HK-2 (cell line): ENCODE data around the gene RHBDL2.
A peak's percentile ranks its signal among the peaks of the same experiment; 100 is the strongest.
"Not testable (repeated sequence)": the region's sequence is repeated elsewhere in the genome, so short reads cannot be mapped to it uniquely, and the experiment has no call there.

Experiments
- DNase-seq: peaks from one replicate; pipeline ENCODE4 v3.0.0-alpha.2; 2018; ENCODE audit not compliant: unreplicated experiment

The RHBDL2 gene

DNA sequence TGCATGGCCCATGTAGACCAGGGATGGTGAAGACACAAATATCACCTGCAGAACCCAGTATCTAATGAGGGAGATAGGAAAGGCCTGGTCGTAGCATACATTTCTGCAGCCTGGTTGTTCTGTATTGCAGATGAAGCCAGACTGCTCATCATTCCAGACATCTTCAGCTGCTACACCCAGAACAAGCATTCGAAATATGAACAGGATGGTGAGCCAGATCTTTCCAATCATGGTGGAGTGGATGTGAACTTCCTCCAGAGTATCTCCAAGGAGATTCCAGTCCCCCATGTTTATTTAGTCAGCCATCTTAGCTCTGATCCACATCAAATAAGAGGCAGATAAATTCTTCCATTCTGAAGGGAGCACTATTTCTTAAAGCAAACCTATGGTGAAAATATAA lies 65.8 kb downstream of the RHBDL2 start:
- no peak for DNase-seq

DNA sequence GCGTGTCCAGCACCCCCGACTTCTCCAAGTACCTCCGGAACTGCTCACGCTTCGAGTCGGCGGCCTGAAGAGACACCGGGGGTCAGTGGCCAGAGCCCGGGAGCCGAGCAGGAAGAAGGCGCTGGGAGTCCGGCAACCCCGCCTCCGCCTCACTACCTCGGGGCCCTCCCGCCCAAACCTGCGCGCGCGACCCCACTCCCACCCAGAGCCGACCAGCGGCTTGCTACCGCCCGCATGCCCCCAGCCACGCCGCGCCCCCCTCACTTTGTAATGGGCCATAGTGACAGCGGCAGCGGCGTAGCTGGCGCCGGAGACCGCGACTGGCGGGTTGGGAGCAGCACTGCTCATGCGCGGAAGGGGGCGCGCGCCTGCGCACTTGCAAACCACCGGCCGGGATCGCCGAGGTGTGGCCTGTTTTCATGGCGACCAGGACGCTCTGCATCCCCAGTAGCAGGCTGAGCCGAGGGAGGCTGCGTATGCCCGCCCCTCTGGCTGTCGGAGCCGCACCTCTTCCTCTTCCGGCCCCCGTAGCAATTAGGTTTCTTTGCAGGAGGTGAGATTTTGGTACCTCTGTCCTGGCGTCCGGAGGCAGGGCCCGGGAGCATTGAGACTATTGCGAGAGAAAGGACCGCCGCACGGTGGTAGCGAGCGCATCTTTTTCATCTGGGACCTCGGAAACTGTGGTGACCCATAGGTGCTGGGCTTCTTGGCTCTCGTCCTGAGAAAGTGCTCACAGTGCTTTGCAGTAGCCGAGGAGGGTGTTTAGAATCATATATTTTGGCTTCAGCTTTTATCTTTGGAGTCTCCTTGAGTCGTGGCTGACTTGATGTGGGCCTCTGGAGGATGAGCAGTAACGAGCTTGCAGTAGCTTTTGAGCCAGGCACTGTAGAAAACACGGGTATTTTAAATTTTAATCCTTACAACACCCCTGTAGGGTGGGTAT lies 68.3 kb downstream of the RHBDL2 start, which contains the start of gene MYCBP:
MYCBP (minus strand) TSS at position 322 of the 943 bp plus-strand sequence; CDS start at position 279, 43 bp downstream.
- DNase-seq = peak; percentile 98

DNA sequence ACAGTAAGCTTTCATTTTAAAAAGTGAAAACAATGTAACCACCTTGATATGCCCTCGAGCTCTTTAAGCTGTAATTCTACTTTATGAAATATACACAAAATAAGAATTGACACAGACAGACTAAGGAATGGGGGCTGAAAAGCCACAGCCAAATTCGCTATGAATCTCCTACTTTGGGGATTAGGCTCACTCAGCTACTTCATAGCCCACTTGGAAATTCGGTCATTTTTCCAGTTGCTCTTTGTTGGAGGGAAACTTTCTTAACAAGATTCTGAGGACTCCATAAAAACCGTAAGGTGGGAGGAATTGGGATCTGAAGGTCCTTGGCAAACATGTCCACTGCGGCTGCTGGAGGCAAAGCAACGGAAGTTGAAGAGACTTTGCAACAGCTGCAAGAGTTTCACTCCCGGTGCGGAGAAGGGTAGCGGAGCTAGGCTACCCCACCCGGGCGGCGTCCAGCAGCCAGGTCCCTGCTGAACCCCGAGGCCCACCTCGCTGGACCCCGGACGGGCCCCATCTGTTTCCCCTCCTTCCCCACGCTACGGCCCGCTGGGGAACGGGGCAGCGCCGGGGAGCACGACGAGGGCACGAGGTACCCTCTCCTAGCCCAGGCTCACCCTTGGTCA lies 69.1 kb downstream of the RHBDL2 start:
- DNase-seq = no peak

DNA sequence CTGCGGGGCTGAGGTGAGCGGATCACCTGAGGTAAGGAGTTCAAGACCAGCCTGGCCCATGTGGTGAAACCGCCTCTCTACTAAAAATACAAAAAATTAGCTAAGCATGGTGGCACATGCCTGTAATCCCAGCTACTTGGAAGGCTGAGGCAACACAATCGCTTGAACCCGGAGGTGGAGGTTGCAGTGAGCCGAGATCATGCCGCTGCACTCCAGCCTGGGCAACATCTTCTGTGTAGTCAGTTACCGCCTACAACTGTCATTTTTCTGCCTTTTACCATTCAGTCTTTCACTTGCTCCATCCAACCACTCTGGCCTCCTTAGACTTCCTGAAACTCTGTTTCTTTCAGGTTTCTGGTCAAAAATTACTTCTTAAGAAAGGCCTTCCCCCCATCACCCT lies 70.6 kb downstream of the RHBDL2 start:
- DNase-seq = no peak

- DNase-seq = no peak
Measured at GRCh38 chr1:38867208-38867607, 74.4 kb downstream of the RHBDL2 start.

DNA sequence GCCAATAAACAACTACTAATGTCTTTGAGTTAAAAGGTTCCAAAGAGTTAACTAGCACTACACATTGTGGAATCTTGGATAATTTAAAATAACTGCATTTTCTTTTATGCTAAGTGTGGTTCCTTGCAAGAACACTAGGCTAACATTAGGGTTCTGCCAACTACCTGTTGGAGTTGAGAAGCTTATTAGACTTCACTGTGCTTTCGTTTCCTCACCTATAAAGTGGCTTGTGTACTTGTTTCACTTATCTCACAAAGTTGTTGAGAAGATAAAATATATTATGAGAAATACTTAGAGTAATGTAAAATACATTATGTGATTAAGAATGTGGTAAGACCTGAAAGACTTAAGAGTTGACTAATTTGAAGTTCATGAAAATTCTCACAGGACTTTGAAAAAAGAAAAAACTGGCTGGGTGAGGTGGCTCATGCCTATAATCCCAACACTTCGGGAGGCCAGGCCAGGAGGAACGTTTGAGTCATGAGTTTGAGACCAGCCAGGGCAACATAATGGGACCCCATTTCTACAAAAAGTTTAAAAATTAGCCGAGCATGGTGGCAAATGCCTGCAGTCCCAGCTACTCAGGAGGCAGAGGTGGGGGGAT lies 76.4 kb downstream of the RHBDL2 start:
- no peak for DNase-seq

DNA sequence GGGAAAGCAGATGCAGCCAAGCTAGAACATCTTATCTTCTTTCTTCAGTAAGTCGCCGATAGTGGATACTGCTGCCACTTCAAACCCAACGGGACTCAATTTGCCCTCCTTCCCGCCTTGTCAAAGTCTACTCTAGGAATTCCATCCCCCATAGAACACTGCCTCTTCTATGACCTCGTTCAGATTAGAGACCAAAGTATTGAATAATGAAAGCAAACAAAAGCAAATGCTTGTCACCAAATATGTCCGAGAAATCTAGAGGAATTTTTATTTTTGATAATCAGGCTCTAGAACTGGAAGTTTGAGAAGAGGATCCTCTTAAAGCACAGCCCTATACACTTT lies 81.2 kb downstream of the RHBDL2 start:
- peak; percentile 15 for DNase-seq

DNA sequence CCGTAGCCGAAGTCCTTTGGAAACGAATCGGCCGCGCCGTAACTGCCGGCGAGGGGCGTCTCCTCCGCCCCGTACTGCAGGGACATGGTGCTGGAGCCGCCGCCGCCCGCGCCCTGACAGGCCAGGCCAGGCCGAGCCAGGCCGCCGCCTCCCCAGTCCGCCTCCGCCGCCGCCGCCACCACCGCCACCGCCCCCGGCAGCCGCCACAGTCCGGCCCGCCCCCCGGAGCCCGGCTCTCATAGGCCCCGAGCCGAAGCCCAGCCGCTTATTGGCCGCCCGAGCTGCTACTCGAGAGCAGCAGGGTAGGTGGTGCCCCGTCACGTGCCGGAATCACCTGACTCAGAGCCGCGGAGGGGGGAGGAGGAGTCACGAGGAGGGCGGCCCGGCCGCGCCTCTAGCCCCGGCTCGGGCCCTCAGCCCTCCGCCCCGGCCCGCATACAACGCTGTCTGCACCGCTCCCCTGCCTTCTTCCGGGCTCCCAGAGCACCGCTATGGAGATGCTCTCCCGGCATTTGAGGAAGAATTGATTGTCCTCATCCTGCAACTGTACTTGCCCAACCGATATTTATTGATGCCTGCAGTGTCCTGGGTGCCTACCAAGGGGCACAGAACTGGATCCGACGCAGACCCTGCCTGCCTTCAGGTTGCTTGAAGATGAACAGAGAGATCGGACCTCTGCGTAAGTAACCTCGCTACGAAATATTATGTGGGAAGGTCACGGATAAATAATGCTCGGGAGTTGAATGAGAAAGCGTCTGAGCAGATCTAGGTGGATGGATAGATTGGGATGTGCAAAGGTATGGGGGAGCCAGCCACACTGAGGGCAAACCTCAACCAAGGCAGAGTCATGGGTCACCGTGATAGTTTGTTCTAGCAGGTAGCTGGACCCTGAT lies 81.8 kb downstream of the RHBDL2 start, which contains the start of gene RRAGC:
RRAGC (minus strand) TSS at position 212 of the 893 bp plus-strand sequence; CDS start at position 86, 126 bp downstream.
- peak; percentile 99 for DNase-seq

- DNase-seq = peak; percentile 54
Measured at GRCh38 chr1:38858833-38859560, 82.6 kb downstream of the RHBDL2 start.

- DNase-seq = no peak
Measured at GRCh38 chr1:38852780-38853179, 88.8 kb downstream of the RHBDL2 start.

DNA sequence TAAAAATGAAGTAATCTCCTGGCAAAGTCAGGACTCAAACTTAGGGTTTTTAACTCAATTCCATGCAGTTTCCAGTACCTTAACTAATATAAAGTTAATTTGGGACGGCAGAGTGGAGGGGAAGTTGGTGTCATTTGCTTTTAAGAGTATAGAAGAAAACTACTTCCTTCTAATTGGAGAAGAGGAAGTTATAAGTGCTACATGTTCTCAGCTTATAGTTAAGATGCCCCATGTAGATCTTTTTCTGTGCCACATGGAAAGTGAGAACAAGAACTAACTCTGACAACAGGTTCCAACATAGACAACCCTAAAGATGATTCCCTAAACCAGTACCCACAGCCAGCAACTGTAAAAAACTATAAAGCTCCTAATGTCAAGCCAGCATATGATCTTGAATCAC lies 93.6 kb downstream of the RHBDL2 start:
- DNase-seq = no peak

DNA sequence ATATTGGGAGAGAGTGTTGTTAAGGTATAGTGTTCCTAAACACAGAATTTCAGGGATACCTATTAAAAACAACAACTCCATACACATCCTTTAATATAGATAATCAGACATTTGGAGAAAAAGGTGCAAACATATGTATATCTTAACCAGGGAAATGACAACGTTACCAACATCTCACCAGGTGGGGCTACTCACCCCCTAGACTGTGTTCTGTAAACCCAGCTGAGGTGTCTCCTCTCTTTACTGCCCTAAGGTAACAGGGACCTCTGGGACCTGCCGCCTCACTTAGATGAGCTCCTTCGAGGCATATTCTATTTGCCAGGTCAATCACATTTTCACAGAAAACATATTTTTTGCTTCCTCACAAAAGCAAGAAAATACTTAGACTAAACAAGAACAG lies 95.4 kb downstream of the RHBDL2 start:
- no peak for DNase-seq

DNA sequence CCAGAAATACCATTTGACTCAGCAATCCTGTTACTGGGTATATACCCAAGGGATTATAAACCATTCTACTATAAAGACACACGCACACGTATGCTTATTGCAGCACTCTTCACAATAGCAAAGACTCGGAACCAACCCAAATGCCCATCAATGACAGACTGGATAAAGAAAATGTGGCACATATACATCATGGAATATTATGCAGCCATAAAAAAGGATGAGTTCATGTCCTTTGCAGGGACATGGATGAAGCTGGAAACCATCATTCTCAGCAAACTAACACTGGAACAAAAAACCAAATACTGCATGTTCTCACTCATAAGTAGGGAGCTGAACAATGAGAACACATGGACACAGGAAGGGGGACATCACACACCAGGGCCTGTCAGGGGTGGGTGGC lies 96.5 kb downstream of the RHBDL2 start:
- not testable (repeated sequence) for DNase-seq

DNA sequence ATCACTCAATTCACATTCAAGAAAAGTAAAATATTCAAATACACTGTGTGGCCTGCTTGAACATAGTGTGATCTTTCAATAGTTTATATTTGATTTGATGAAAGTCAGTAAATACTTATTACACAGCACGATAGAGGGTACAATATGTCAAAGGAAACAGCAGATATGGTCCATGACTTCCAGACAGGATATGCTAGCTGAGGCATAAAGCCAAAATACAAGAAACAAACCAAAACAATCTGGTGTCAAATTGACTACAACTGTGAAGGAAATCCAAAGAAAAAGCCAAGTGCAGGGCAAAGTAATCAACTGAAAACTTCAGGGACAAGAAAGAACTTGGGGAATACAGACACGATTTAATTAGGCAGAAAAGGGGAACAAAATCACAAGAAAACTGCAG lies 101.3 kb downstream of the RHBDL2 start:
- DNase-seq = no peak

- DNase-seq = no peak
Measured at GRCh38 chr1:38839363-38839762, 102.3 kb downstream of the RHBDL2 start.

- DNase-seq = not testable (repeated sequence)
Measured at GRCh38 chr1:38836316-38836715, 105.3 kb downstream of the RHBDL2 start.
